Activated CD4-positive, alpha-beta T cell treated with anti-CD3 and anti-CD28 coated beads for 36 hours (primary cell): ENCODE results near the gene RTN4. TPM values are rescaled to one million over a fixed set of nuclear protein-coding genes. Genes with fewer than 3 reads are reported as not detected.
"Not testable (repeated sequence)": the region's sequence is repeated elsewhere in the genome, so short reads cannot be mapped to it uniquely, and the experiment has no call there.

Source experiments
- ATAC-seq: fragments of 200-7000 bp; cut with Tn5 transposase; one replicate; pipeline ENCODE4 v1.10.0; 2021; ENCODE audit warnings: mild to moderate bottlenecking, moderate library complexity
- CTCF ChIA-PET: fragments of 350-600 bp; sonication (Branson Sonifier 250); formaldehyde crosslinking; loops from one replicate; lab custom pipeline; 2021; ENCODE audit warnings: antibody characterized with exemption; lab: Charles Lee
- POLR2A ChIA-PET: fragments of 350-600 bp; sonication (Branson Sonifier 250); formaldehyde crosslinking; loops from one replicate; lab custom pipeline; 2021; ENCODE audit warnings: antibody characterized with exemption, inconsistent platforms; lab: Charles Lee
- DNase-seq: peaks from one replicate; pipeline ENCODE4 v3.0.0-alpha.2; 2020
- H3K27ac Mint-ChIP-seq: one replicate; pipeline ENCODE4 v1.8.0; 2021; ENCODE audit warnings: mixed read lengths
- H3K27me3 Mint-ChIP-seq: one replicate; pipeline ENCODE4 v1.8.0; 2021; ENCODE audit warnings: mixed read lengths
- H3K36me3 Mint-ChIP-seq: one replicate; pipeline ENCODE4 v1.8.0; 2021; ENCODE audit warnings: low read depth, mixed read lengths
- H3K4me1 Mint-ChIP-seq: one replicate; pipeline ENCODE4 v1.8.0; 2021; ENCODE audit warnings: mixed read lengths
- H3K4me3 Mint-ChIP-seq: one replicate; pipeline ENCODE4 v1.8.0; 2021; ENCODE audit warnings: mild to moderate bottlenecking, moderate library complexity, mixed read lengths
- H3K9me3 Mint-ChIP-seq: one replicate; pipeline ENCODE4 v1.8.0; 2021; ENCODE audit warnings: low read depth, mixed read lengths
- intact Hi-C, 2 experiments: fragments of 100-400 bp; cut with DNase I in 1 of 2; cut with micrococcal nuclease in 1 of 2; formaldehyde crosslinking; loops; one replicate each; pipeline versions ENCODE4 v1.14.2 to v1.15.1; 2022 to 2024; cut with DNase I, micrococcal nuclease
- total RNA-seq, 2 experiments: library from RNA; stranded (reverse); gene quantifications; one replicate each; pipeline ENCODE4 v1.2.3, GENCODE V29; 2021

The RTN4 gene
- total RNA-seq, 2 experiments from 2014 or later = 70.3 to 84.8 TPM

DNA sequence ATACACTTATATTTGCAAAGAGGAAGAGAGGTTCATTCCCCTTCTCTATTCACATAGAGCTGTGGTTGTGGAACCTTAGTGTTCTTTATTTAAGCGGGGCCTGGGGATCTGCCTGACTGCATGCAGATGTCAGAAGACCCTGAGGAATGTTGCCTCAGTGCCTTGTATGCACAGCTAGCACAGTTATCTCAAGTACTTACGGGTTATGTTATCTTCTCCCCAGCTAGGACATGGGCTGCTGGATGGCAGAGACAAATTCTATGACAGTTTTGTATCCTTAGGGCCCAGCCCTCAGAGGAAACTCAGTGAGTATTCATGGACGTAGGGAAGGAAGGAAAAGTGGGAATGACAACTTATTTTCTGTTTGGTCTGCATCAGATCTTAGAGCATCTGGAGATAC is 37.7 kb upstream of the RTN4 start:
- H3K27ac Mint-ChIP-seq = no peak overlapping the region
- intact Hi-C loops = no loop called here
- no peak for ATAC-seq
- no peak for DNase-seq
- H3K36me3 Mint-ChIP-seq = no peaks in the 10 kb centered on the region
- no peaks in the 10 kb centered on the region for H3K9me3 Mint-ChIP-seq
- CTCF ChIA-PET = interaction anchor here (0.5 to 1.1 kb wide), 2 partner anchors 38 to 423 kb away, joined by 3 read pairs; partner anchors contain the start of gene RTN4
- POLR2A ChIA-PET = no interaction called here
- H3K4me1 Mint-ChIP-seq = peaks cover 6% of the 10 kb centered on the region
- H3K27me3 Mint-ChIP-seq = no peaks in the 10 kb centered on the region
- no peak overlapping the region for H3K4me3 Mint-ChIP-seq

GRCh38 chr2:55087501-55087900 is 37.2 kb upstream of the RTN4 start:
- Mint-ChIP-seq H3K9me3 (no peaks in the 10 kb centered on the region), H3K27me3 (no peaks in the 10 kb centered on the region), H3K4me1 (peaks cover 2% of the 10 kb centered on the region), H3K36me3 (no peaks in the 10 kb centered on the region), H3K27ac (no peak overlapping the region), H3K4me3 (no peak overlapping the region)
- DNase-seq (no peak), ATAC-seq (no peak)
- ChIA-PET POLR2A (no interaction called here), CTCF (interaction anchor here (0.5 to 1.1 kb wide), 2 partner anchors 37 to 422 kb away, joined by 3 read pairs; partner anchors contain the start of gene RTN4)
- intact Hi-C loops = no loop called here

- Mint-ChIP-seq H3K27me3 (no peaks in the 10 kb centered on the region), H3K4me1 (no peaks in the 10 kb centered on the region), H3K36me3 (no peaks in the 10 kb centered on the region), H3K27ac (no peak overlapping the region), H3K9me3 (peaks cover 3% of the 10 kb centered on the region), H3K4me3 (no peak overlapping the region)
- intact Hi-C loops = no loop called here
- DNase-seq (no peak), ATAC-seq (no peak)
- ChIA-PET CTCF (no interaction called here), POLR2A (no interaction called here)
These were observed 35.1 kb upstream of the RTN4 start for GRCh38 chr2:55085113-55086040.

DNA sequence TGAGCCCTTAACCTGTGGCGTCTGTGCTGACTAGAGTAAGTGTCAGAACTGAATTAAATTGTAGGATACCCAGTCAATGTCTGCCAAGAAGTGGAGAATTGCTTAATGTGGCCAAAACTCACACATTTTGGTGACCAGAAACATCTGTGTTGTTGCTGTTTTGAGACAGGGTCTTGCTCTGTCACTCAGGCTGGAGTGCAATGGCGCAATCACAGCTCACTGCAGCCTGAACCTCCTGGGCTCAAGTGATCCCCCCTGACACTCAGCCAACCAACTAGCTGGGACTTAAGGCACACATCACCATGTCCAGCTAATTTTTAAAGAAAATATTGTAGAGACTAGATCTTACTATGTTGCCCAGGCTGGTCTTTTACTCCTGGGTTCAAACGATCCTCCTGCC is 34.4 kb upstream of the RTN4 start:
- Mint-ChIP-seq H3K9me3 (peaks cover 8% of the 10 kb centered on the region), H3K27me3 (no peaks in the 10 kb centered on the region), H3K36me3 (no peaks in the 10 kb centered on the region), H3K4me1 (no peaks in the 10 kb centered on the region), H3K4me3 (no peak overlapping the region), H3K27ac (no peak overlapping the region)
- intact Hi-C loops = no loop called here
- no peak for ATAC-seq
- no peak for DNase-seq
- ChIA-PET CTCF (no interaction called here), POLR2A (no interaction called here)

DNA sequence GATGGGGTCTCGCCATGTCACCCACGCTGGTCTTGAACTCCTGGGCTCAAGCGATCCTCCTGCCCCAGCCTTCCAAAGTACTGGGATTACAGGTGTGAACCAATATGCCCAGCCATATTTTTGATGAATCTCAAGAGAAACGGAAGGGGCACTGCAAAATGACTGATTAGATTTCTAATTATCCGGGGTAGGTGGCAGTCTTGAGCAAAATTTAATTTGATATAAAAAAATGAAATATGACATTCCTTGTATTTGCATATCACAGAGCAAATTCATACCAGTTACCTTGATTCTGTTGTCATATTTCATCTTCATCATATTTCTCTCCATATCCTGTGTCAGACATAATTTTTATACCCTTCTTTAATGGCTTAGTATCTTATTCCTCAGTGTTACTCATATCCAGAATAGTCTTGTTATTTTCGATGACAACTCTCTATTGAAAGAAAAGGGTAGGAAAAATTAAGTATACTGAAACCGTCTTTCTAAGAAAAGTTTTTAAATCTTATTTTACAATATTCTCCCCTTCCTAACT is 30.0 kb upstream of the RTN4 start:
- no peak for ATAC-seq
- ChIA-PET CTCF (interaction anchor here (0.6 kb wide), 1 partner anchor 422 kb away, joined by 3 read pairs; no protein-coding TSS in a partner anchor), POLR2A (no interaction called here)
- DNase-seq = no peak
- H3K4me3 Mint-ChIP-seq = no peak overlapping the region
- no peaks in the 10 kb centered on the region for H3K27me3 Mint-ChIP-seq
- intact Hi-C loops = no loop called here
- no peaks in the 10 kb centered on the region for H3K36me3 Mint-ChIP-seq
- H3K9me3 Mint-ChIP-seq = peaks cover 8% of the 10 kb centered on the region
- no peaks in the 10 kb centered on the region for H3K4me1 Mint-ChIP-seq
- H3K27ac Mint-ChIP-seq = no peak overlapping the region

GRCh38 chr2:55078956-55079355 is 28.7 kb upstream of the RTN4 start:
- H3K27me3 Mint-ChIP-seq = no peaks in the 10 kb centered on the region
- POLR2A ChIA-PET = no interaction called here
- no peak overlapping the region for H3K27ac Mint-ChIP-seq
- CTCF ChIA-PET = no interaction called here
- H3K4me3 Mint-ChIP-seq = no peak overlapping the region
- H3K4me1 Mint-ChIP-seq = no peaks in the 10 kb centered on the region
- intact Hi-C loops = no loop called here
- no peak for DNase-seq
- H3K9me3 Mint-ChIP-seq = peaks cover 8% of the 10 kb centered on the region
- no peak for ATAC-seq
- H3K36me3 Mint-ChIP-seq = no peaks in the 10 kb centered on the region

GRCh38 chr2:55076721-55077120 is 26.5 kb upstream of the RTN4 start:
- H3K27ac Mint-ChIP-seq = no peak overlapping the region
- ChIA-PET POLR2A (no interaction called here), CTCF (no interaction called here)
- intact Hi-C loops = no loop called here
- no peak overlapping the region for H3K4me3 Mint-ChIP-seq
- H3K9me3 Mint-ChIP-seq = peaks cover 8% of the 10 kb centered on the region
- no peak for DNase-seq
- no peaks in the 10 kb centered on the region for H3K36me3 Mint-ChIP-seq
- no peak for ATAC-seq
- H3K4me1 Mint-ChIP-seq = no peaks in the 10 kb centered on the region
- H3K27me3 Mint-ChIP-seq = no peaks in the 10 kb centered on the region

DNA sequence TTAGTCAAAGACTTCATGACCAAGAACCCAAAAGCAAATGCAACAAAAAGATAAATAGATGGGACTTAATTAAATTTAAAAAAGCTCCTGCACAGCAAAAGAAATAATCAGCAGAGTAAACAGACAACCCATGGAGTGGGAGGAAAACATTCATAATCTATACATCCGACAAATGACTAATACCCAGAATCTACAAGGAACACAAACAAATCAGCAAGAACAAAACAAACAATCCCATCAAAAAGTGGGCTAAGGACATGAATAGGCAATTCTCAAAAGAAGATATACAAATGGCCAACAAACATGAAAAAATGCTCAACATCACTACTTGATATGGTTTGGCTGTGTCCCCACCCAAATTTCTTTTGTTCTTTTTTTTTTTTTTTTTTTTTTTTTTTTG is 25.8 kb upstream of the RTN4 start:
- DNase-seq, intact Hi-C loops, H3K36me3 Mint-ChIP-seq, H3K27me3 Mint-ChIP-seq, ATAC-seq, H3K27ac Mint-ChIP-seq, H3K4me1 Mint-ChIP-seq, H3K4me3 Mint-ChIP-seq, CTCF ChIA-PET, POLR2A ChIA-PET, H3K9me3 Mint-ChIP-seq: not testable (repeated sequence)

- ChIA-PET POLR2A (interaction anchor here (0.5 kb wide), 1 partner anchor 26 kb away, joined by 4 read pairs; no protein-coding TSS in a partner anchor), CTCF (interaction anchor here (0.5 to 1.1 kb wide), 5 partner anchors 33 to 1625 kb away, joined by 3 to 4 read pairs (median 3); no protein-coding TSS in a partner anchor)
- Mint-ChIP-seq H3K9me3 (no peaks in the 10 kb centered on the region), H3K36me3 (no peaks in the 10 kb centered on the region), H3K27me3 (no peaks in the 10 kb centered on the region), H3K4me3 (no peak overlapping the region), H3K4me1 (no peaks in the 10 kb centered on the region), H3K27ac (no peak overlapping the region)
- no peak for ATAC-seq
- DNase-seq = no peak
- intact Hi-C loops = no loop called here
These were observed 23.0 kb upstream of the RTN4 start for GRCh38 chr2:55073000-55073983.

DNA sequence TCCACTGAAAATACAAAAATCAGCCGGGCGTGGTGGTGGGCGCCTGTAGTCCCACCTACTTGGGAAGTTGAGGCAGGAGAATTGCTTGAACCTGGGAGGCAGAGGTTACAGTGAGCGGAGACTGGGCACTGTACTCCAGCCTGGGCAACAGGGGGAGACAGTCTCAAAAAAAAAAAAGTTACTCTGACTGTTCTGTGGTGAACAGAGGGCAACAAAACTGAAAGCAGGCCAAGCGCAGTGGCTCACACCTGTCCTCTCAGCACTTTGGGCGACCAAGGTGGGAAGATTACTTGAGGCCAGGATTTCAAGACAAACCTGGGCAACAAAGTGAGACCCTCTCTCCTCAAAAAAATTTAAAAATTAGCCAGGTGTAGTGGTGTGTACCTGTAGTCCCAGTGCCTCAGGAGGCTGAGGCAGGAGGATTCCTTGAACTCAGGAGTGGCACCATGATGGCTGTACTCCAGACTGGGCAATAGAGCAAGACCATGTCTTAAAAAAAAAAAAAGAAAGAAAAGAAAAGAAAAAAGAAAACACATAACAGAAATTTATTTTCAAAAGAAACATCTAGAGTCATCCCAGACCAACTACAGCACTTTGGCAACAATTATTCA is 13.6 kb upstream of the RTN4 start:
- CTCF ChIA-PET = interaction anchor here (0.7 kb wide), 1 partner anchor 16 kb away, joined by 3 read pairs; no protein-coding TSS in a partner anchor
- POLR2A ChIA-PET = no interaction called here
- intact Hi-C loops = no loop called here
- H3K4me3 Mint-ChIP-seq = no peak overlapping the region
- no peaks in the 10 kb centered on the region for H3K36me3 Mint-ChIP-seq
- H3K4me1 Mint-ChIP-seq = peaks cover 3% of the 10 kb centered on the region
- DNase-seq (peak; percentile 8), ATAC-seq (peak; percentile 57)
- no peaks in the 10 kb centered on the region for H3K9me3 Mint-ChIP-seq
- H3K27ac Mint-ChIP-seq = no peak overlapping the region
- H3K27me3 Mint-ChIP-seq = no peaks in the 10 kb centered on the region

DNA sequence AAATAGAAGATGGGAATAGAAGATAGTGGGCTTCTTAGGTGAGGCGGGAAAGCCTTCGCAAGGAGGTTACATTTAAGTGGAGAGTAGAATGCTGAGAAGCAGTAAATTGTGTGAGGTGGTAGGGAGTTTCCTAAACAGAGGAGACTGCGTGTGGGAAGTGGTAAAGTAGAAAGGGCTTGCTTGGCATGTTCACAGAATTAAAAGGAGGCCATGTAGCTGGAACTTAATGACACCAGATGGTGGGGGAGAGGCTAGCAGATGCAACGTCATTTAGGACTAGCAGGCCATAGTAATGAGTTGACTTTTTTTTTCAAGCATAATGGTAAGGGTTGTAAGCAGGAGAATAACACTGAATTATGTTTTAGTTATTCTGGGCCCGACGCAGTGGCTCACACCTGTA is 13.0 kb upstream of the RTN4 start:
- CTCF ChIA-PET = interaction anchor here (0.7 kb wide), 1 partner anchor 333 kb away, joined by 3 read pairs; no protein-coding TSS in a partner anchor

More for the DNA sequence above, 13.0 kb upstream of the RTN4 start:
- POLR2A ChIA-PET = no interaction called here
- Mint-ChIP-seq H3K4me1 (peaks cover 3% of the 10 kb centered on the region), H3K4me3 (no peak overlapping the region), H3K9me3 (no peaks in the 10 kb centered on the region), H3K27me3 (no peaks in the 10 kb centered on the region), H3K36me3 (no peaks in the 10 kb centered on the region), H3K27ac (no peak overlapping the region)
- peak; percentile 49 for ATAC-seq
- DNase-seq = no peak
- intact Hi-C loops = no loop called here
